ENCODE results near the gene PTPRF.
"Not testable (repeated sequence)": the region's sequence is repeated elsewhere in the genome, so short reads cannot be mapped to it uniquely, and the experiment has no call there.

Gene PTPRF

DNA sequence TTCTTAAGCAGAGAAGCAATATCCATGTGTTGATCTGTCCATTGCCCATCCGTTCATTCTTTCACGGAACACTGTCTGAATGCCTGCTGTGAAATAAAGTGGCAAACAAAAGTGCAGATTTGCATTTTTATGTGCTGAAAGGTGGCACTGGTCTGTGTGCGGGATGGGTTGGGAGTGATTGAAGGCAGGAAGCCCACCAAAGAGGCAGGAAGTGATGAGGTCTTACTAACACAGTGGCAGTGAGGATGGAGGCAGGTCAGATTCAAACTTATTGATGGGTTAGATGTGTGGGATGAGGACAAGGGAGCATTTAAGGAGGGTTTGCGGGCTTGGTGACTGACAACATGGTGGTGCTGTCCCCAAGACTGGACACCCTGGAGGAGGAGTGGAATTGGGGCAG, 8.3 kb downstream of the PTPRF start:
- no peak for DNase-seq

DNA sequence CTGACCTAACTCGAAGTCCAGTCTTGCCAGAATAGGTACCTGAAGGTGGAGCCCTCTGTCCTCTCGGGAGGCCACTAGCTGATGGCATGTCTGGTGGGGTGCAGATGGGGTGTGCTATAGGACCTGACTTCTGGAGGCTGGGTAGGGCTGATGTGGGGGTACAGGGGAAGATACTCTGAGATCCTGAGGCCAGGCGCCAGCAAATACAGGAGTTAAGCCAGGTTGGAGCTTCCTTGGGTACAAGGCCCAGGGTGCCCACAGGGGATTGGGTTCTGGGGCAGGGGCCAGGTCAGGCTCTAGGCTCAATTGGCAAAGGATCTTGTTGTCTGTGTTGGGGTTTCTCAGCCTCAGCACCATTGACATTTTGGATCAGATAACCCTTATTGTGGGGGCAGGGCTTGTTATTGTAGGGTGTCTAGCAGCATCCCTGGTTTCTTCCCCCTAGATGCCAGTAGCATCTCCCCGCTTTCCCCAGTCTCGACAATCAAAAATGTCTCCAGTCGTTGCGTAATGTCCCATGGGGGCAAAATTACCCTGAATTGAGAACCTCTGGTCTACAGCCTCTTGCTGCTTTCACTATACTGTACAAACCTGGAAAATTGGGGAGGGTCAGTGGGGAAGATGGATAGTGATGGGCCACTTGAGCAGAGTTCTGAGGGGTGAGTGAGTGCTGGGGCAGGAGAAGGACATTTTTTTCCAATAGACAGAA, 9.2 kb downstream of the PTPRF start:
- no peak for DNase-seq

DNA sequence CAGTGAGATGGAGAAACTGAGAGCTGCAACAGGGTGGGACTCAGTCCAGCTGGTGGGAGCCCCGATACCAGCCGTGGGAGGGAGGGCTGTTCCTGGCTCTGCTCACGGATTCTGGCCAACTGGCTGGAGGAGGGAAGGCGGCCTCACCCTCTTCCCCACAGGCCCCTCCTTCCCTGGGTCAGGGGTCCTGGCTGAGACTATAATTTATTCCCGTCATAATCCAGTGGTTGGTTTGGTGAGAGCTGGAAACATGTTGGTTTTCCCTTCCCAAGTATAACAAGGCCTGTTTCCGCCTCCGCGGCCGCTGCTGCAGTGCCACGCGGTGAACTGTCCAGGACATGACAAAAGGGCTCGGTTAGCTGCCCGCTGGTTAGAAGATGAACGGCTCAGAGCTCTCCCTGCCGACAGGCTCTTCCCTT, 10.0 kb downstream of the PTPRF start:
- no peak for DNase-seq

DNA sequence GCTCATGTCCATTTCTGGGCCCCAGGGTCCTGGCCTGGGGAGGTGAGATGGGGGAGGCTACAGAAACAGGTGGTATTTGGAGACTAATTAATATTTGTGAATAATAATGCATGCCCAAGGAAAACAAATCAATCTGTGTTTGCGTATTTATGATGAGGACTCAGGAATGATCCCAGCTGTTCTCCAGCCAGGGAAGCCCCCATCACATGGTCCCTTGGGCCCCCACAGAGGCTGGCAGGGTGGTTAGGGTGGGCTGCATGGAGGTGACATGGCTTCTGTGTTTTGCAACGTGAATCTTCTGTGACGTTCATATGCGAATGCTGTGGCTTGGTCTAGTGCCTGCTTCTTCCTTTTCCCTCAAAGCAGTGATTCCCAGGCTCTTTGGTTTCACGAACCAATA, 10.5 kb downstream of the PTPRF start:
- no peak for DNase-seq

DNA sequence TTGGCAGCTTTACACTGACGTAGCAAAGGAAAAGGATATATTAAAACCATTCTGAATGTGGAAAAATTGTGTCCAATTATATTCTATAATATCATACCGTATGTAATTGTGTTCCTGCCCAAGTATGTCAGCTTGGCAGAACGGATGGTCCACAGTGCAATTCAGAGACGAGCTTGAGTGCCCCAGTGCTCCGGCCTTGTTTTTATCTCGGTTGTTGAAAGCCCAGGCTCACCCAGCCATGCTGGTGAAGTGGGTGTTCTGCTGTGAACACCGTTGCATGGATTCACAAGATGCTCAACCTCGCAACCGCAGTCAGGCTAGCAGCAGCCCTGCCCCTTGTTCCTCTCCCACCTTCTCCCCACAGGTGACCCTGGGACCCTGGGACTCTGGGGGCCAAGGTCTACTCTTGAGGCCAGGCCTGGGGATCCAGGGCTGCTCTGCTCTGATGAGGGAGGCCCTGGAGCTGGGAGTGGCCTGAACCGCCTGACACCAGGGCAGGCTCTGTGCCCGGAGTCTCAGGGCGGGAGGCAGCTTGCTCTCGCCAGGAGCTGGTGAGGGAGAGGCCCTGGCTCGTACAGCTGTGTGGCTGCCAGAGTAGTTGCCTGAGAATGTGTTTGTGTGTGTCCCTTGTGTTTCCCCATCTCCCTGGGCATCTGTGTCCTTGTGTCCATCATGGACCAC, 11.2 kb downstream of the PTPRF start:
- DNase-seq, result no peak

DNA sequence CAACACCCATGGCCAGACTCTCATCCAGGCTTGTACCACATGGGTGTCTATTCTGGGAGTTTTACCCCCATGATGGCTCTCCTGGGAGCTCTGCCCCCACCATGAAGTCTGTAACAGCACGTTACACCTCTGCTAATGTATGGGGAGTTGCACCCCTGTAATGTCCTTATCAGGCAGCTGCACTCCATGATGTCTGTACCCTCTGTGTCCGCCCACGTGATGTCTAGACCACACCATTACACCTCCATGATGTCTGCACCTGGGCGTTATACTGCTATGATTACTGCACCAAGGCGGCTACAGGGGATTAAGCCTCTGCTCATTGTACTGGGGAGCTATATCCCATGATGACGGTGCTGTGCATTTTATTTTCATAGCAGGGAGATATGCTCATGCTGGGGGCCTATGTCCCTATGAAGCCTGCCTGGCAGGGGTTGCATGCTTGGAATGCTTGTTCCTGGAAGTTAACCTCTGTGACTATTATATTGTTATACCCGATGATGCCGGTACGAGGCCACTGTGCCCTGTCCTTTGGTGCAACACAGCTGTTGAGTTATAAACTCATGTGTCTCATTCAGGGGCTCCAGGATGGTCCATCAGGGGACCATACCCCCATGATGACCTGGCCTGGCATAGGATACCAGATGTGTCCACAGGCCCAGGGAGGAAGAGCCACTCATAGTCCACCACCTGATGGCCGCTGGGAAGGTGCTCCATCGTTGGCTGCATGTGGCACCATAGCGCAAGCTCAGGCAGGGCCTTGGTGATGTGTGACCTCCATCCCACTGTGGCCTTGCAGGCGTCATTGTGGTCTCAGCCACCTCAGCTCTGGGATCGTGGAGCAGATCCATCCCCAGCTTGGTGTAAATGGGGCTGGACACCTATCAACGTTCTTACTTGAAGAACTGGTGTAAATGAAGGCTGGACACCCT, 12.1 kb downstream of the PTPRF start:
- no peak for DNase-seq

DNA sequence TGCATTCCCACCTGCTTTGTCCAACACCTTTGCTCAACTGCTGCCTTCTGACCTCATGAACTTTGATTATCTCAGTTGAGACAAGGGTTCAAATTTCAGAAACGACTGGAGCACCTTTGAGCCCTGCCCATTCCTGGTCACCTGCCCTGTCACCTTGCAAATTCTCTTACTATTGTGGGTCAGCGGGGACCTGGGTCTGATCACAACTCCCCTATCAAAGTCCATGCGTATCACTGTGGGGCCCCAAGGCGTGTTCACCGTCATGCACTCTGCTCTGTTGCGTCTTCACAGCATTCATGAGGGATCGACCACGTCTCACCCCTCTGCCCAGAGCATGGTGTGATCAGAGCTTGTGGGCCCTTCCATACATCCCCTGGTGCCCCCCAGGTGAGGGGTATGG, 12.9 kb downstream of the PTPRF start:
- no peak for DNase-seq

DNA sequence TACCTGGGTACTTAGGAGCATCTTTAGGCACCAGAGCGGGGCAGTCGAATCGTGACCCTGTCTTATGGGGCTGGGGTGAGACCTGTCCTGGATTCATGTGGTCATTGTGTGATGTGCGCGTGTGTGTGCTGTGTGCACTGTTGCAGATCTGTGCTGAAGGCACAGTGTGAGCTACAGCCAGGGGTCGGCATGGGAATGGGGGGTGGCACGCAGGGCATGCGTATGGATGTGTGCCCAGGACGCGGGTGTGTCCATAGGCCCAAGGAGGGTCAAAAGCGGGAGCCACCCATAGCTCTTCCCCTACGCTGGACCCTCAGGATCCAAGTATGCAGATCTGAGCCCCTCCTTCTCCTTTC, 14.6 kb downstream of the PTPRF start:
- DNase-seq, result no peak

DNA sequence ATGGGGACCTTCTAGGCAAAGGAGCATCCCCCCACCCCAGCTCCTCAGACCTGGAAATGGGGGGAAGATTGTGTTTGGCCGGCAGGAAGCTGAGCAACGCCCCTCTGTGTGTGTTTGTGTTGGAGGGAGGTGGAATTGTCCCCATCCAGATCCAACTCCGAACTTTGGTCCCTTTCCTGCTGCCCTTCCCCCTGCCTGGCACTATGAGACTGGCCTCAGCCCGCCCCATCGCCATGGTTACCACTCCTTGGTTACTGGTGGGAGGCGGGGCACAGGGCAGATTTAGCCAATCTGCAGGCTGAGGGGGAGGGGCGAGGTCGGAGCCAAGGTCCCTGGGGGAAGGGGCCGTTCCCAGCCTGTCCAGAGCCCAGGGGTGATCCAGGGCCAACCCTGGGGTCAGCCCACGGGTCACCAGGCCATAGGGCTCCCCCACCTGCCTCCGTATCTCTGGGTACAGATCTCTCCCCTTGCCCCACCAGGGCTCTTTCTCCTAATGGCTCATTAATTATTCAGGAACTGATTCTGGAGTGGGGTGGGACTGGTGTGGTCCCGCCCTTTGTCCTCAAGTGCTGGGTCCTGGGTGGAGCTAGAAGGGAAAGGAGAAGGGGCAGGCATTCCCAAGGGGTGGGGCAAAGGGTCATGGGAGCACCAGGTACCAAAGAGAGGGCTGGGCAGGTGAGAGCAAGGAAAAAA, 15.2 kb downstream of the PTPRF start:
- peak; percentile 96 for DNase-seq

DNA sequence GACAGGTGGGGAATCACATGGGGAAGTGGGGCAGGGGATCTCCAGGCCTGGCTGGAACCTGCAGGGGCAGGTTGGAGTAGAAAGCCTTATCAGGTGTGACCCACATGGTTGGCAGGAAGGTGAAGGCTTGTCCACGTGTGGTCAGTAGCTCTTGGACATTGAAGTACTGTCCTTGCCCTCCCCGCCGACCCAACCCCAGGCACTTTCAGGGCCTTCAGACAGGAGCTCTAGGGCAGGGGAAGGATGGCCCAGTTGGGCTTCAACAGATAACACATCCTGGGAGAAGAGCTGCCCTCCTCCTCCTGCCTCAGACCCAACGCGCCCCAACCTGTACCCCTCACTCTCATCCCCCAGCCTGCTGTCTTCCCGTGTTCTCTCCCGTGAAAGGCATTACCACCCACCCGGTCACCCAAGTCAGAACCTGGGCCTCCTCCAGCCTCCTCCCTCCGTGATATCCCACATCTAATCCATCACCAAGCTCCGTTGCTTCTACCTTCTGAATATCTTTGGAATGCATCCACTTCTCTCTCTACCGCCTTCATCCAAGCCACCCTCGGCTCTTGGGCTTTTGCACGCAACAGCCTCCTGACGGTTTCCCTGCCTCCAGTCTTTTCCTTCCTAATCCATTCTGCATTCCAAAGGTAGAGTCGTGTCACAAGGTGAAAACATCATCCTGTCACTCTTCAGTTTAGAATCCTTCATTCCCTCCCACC, 15.9 kb downstream of the PTPRF start:
- DNase-seq, result no peak

DNA sequence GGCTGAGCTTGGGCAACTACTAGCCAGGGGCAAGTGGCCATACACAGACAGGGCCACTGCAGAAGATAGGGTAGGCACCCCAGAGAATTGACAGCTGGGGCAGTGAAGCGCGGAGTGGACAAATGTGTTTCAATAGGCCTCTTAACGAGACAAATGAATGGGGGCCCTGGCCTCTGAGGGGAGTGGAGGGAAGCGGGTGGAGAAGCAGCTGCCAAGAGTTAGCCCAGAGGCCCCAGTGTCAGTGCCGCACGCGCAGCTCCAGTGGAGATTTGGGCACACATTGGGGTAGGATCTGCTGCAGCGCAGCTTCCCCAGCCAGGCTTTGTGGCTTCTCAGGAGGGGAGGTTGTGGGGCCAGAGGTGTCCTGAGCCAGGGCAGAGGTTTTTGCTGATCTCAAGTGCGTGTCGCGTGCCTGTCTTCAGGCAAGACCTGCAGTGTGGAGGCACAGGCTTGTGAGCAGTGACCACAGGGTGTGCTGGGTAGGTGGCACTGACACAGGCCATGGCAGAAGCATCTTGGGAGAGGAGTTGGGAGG, 16.9 kb downstream of the PTPRF start:
- peak; percentile 41 for DNase-seq

DNA sequence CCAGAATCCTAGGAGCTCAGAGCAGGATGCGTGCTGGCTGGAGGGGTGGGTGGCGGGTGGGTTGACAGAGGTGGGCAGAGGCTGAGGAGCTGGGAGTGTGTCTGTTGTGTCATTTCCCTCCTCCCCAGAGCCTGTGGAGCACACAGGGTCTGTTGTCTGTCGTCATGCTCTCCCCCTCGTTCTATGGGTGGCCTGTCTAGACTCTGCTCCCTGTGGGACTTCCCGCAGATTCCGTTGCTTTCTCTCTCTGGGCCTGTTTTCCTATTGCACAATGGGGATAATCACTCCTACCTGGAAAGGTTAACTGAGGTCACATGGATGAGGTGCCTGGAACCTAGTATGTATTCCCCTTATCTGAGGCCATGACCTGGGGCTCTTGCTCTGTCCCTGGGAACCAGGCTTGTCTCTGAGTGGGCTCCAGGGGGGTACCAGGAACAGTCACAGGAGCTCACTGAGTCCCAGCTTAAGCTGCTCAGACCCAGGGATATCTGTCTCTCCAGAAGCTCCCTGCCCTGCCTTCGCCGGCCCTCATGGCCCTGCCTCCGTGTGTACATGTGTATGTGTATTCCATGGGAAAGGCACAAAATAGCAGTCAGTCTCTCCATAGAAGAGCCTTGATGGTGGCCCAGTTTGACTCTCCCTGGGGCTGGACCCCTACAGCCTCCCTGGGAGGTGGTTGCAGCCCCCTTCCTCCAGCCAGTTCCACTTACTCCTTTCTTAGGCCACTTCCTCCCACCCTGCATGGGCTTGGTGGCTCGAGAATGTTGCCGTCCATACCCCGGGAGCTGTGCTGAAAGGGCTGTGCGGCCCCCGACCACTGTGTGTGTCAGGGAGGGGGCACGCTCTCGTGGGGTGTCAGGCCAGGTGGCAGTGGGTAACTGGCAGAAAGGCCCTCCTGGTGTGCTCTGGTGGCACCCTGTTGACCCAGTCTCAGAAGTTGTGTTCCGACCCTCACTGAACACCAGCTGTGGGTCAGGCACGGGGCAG, 17.9 kb downstream of the PTPRF start:
- no peak for DNase-seq

DNA sequence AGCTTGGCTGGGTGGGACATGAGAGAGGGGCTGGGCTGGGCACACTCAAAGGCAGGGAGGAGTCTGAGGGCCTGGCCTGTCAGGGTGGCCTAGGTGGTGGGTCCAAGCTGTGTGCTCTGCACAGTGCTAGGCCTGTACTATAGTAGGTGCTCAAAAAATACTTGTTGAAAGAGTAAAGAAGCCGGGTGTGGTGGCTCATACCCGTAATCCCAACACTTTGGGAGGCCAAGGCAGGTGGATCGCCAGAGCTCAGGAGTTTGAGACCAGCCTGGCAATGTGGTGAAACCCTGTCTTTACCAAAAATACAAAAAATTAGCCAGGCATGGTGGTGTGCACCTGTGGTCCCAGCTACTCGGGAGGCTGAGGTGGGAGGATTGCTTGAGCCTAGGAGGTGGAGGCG, 18.7 kb downstream of the PTPRF start:
- not testable (repeated sequence) for DNase-seq

DNA sequence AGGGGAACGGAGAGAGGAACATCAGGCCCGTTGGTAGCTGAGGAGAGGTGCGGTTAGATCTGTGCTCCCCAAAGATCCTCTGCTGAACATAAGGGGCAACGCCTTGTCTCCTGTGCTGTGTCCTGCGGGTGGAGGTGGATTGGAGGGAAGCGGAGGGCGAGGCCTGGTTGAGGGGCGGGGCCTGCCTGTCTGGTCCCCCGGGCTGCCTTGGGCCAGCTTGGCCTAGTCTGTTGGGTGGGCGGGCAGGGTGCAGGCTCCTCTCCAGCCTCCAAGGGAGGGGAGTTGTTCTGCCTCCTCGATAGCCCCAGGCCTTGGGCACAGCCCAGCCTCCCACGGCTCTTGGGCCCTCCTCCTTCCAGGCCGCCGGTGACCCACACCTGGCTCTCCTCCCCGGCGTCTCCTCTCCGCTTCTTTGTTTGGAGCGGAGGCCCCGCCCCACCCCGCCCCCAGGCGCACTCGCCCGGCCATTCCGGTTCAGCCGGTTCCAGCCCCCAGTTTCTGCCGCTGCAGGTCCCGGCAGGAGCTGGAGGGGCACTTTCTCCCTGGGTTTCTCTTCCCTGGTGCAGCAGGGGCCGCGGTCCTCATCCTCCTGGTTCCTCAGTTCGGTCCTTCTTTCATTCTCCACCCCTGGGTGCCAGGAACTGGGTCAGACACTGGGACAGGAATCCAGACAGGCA, 19.4 kb downstream of the PTPRF start:
- peak; percentile 97 for DNase-seq

DNA sequence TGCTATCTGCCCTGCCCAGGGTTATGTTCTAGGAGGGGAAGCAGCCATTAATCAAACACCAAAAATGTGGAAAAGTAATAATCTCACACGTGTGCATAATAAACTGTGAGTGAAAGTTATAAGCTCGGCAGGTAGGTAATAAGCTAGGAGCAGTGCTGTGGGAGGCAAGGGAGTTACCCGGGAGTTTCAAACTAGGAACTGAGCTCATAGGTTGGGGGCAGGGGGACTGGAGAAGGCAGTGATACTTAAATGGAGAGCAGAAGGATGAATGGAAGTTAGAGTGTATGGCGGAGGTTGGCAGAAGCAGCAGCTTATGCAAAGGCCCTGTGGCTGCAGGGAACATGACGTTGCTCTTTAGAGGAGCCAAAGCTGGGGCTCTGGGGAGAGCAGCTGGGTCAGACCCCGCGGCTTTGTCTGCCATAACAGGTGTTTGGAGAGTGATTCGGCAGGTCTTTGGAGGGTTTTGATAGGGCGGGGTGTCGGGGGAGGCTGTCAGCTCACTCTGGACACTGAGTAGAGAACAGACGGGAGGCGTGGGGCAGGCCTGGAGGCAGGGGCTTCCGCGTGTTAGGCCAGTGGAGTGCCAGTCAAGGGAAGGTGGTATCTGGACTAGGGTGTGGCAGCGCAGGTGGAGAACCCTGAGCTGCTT, 20.0 kb downstream of the PTPRF start:
- no peak for DNase-seq

DNA sequence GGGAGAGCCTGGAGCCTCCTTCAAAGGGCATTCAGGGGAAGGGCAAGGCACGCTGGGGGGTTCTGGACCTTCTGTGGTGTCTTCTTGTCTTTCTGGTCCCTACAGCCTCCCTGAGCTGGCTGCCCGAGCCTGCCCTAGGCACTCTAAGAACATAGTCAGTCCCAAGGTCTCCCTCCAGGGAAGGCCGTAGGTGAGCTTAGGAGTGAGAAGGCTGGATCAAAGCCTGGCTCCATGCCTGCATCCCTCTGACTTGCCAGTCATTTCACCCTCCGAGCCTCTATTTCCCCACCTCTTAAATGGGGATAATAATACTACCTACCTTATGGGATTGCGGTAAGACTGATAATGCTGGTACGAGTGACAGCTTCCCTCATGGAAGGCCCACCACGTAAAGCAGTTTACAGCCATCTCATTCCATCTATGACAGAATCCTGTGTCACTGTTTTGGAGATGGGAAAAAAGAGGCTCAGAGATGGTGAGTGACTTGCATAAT, 20.8 kb downstream of the PTPRF start:
- DNase-seq, result no peak

DNA sequence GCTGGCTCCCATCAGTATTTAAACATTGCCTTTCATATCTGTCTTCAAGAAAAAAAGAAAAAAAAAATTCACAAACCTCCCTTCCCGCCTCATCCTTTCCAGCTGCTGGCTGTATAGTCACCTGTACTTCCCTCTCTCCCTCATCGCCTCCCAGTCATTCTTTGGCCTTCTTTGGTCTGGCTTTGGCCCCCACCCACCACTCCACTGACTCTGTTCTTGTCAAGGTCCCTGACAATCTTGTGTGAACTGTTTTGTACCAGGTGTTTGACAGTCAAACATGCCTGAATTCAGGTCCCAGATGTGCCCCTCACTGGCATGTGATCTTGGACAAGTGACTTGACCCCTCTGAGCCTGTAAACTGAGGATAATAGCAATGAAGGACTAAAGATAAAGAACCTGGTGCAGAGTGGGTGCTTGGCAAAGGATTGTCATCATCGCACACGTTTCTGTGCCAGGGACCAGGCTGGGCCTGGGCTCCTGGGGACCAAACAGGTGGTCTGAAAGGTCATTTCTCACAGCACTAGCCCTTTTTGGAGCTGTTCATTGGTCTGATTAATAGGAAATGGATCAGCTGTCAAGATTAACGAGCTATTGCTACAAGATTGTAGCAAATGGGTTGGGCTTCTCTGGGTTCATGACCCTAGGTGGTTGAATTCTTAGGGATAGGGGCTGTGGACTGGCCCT, 21.5 kb downstream of the PTPRF start:
- no peak for DNase-seq

DNA sequence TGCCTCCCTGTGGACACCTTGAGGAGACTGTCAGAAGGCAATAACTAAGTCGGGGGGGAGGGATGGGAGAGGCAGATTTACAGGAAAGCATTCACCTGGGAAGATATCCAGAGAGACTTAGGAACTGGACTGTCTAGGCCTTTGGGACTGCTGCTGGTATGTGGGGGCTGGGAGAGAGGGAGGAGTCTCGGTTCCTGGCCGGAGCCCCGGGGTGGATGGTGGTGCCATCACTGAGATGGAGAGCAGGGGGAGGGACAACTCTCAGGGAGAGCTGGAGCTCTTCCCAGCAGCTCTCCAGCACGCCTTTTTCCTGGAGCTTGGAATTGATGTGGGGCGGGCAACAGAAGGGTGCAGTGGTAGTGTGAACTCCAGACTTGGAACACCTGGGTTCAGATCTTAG, 22.1 kb downstream of the PTPRF start:
- DNase-seq, result no peak

DNA sequence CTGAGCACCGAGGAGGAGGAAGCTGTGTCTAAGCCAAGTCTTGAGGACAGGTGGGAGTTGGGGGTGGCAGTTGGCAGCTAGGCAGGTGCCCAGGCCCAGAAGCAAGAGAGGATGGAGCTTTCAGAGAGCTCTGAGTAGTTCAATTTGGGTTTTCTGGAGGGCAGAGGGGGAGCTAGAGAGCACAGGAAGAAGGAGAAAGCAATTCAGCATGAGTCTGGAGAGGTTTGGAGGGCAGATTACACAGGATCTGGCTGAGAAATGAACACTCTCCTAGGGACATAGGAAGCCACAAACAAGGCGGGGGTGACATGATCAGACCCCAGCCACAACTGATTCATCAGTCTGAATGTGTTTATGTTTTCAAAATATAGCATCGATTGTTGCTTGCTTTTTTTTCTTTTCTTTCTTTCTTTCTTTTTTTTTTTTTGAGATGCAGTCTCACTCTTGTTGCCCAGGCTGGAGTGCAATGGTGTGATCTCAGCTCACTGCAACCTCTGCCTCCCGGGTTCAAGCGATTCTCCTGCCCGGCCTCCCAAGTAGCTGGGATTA, 23.8 kb downstream of the PTPRF start:
- DNase-seq, result no peak
